Suppressor macrophage (primary cell): Measurements from ENCODE around the gene HCN2.

ENCODE experiments used
- DNase-seq, 4 experiments: peaks; one replicate each; pipeline ENCODE4 v3.0.0-alpha.2; 2020 to 2022

The HCN2 gene

DNA sequence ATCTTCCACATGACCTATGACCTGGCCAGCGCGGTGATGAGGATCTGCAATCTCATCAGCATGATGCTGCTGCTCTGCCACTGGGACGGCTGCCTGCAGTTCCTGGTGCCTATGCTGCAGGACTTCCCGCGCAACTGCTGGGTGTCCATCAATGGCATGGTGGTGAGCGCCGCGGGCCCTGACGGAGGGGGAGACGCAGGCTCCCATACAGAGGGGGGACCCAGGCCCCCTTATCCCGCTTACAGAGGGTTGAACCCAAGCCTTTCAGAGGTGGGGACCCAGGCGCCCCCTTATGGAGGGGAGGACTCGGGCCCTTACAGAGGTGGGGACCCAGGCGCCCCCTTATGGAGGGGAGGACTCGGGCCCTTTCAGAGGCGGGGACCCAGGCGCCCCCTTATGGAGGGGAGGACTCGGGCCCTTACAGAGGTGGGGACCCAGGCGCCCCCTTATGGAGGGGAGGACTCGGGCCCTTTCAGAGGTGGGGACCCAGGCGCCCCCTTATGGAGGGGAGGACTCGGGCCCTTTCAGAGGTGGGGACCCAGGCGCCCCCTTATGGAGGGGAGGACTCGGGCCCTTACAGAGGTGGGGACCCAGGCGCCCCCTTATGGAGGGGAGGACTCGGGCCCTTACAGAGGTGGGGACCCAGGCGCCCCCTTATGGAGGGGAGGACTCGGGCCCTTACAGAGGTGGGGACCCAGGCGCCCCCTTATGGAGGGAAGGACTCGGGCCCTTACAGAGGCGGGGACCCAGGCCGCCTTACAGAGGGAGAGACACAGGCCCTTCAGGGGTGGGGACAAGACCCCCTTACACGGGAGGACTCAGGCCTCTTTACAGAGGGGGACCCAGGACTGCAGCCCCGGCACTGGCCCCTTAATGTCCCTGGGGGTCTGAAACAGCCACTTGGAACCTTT, 15.6 kb downstream of the HCN2 start:
- peak in 1 of 4 experiments; percentile 16 for DNase-seq

DNA sequence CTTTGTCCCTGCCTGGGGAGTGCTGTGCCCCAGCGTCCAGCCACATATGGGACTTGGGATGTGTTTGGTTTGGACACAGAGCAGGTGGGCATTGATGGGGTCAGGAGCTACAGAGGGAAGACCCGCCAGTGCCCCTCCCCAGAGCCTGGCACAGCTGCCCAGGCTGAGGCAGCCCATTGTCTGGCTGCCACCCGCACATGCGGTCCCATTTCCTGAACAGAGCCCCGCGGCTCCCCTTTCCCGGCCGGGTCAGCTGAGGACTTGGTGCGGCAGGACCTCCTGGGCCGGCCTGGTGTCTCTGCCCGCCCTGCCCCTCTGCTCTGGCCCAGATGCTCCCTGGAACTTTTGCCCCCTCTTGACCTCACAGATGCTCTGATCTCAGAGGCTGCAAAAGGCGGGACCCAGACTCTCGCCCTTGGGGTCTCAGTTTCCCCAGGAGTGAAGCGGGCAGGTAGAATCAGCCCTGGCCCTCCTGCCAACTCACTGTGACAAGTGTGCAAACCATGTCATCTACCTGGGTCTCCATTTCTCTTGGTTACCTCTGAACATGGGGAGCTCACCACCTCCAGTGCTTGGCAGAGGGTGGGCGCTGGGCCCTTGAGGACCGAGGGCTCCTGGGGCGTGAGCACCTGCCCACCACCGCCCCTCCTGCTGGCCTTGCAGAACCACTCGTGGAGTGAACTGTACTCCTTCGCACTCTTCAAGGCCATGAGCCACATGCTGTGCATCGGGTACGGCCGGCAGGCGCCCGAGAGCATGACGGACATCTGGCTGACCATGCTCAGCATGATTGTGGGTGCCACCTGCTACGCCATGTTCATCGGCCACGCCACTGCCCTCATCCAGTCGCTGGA, 17.8 kb downstream of the HCN2 start:
- DNase-seq = no peak

DNA sequence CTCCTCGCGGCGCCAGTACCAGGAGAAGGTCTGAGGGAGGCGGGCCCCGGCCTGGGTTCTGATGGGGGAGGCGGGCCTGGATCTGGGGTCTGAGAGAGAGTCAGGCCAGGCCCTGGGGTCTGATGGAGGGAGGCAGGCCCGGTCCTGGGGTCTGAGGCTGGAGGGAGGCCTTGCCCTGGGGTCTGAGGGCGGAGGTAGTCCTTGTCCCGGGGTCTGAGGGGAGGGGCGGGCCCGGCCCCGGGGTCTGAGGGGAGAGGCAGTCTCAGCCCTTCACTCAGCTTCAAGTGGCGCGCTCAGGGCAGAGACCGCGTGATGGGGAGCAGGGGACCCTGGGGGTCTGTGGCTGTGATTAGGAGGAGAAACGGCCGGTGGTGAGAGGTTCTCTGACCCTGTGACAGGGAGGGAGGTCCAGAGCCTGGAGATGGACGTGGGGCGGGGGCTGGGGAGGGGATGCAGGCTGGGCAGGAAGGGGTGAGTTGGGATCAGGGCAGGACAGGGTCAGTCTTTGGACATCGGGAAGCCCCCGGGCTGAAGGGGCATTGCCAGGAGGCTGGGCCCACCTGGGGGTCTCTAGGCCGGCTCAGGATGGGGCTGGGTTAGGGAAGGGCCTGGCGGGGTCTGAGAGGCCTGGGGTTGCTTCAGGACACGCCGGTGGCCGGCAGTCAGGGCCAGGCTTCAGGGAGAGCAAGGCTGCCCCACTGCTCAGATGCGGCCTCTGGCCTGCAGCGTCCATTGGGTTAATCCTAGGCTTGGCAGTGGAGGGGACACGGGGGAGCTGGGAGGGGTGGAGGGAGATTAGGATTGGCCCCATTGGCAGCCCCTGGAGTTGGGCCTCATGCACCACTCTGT, 18.7 kb downstream of the HCN2 start:
- DNase-seq = no peak

DNA sequence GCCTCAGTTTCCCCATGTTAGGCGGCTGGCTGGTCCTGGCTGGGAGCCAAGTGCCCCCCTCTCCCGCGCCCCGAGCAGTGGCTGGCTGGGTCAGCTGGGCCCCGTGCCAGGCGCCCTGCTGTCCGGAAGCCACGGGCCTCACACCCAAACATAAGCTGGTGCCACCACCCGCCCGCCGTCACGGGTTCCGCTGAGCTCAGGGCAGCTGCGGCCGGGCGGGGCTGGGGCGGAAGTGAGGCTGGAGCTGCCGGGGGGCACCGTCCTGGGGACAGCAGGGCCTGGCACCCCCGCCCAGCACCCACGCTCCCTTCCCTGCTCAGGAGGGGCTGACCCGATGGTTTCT, 19.3 kb downstream of the HCN2 start:
- peak; percentile 72 to 88 (median 80) for DNase-seq

DNA sequence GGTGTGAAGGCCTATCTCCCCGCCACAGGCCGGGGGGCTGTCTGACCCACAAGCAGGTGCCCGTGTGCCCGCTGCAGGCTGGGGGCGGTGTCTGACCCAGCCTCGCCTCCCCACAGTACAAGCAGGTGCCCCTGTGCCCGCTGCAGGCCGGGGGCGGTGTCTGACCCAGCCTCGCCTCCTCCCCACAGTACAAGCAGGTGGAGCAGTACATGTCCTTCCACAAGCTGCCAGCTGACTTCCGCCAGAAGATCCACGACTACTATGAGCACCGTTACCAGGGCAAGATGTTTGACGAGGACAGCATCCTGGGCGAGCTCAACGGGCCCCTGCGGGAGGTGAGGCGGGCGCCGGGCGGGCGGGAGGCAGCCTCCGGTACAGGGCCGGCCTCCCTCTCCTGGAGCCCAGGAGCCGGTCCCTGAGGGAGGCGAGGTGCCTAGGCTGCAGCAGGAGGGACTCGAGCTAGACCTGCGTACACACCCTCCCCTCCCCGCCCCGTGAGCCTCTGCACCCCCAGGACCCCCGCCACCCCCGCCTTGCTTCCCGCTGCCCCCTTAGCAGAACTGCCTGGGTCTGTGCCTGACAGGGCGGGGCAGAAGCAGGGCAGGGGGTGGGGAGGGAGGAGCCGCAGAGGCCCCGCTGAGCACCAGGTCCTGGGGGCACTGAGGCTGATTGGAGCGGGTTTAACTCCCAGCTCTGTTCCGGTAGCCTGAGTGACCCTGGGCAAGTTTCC, 20.6 kb downstream of the HCN2 start:
- DNase-seq = no peak

DNA sequence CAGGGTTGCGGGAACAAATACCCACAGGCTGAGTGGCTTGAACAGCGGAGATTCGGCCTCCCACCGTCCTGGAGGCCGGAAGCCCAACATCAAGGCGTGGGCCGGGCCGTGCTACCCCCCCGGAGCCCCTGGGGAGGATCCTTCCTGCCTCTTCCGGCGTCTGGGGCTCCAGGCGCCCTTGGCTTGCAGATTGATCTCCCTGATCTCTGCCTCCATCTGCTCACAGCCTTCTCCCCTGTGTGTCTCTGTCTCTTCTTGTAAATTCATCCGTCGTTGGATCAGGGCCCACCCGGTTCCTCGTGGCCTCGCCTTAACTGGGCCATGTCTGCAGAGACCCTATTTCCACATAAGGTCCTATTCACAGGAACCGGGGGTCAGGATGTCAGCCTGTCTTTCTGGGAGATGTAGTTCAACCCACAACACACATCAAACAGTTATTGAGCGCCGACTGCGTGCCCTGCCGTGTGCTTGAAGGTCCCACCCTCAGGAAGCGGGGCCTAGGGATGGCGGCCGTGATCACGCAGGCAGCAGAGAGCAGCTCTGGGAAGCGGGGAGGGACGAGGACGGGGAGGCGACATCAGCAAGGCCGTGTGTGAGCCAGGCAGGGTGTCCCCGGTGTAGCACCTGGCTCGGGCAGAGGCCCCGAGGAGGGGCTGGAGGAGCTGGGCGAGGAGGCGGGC, 21.3 kb downstream of the HCN2 start:
- peak in 3 of 4 experiments; percentile 29 to 59 (median 52) for DNase-seq

DNA sequence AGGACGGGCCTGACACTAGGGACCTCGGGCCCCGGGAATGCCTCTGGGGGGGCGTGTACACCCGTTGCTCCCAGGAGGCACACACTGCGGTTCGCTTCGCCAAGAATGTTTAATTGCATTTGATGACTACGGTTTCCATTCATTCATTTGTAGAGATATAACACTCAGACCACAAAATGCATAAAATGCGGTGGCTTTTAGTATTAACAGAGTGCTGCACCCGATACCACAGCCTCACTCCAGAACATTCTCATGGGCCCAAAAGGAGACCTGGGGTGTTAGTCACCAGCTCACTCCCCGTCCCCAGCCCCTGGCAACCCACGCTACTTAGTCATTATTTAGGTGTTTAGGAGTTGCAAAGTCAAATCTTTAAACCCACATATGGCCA, 21.8 kb downstream of the HCN2 start:
- DNase-seq = no peak

DNA sequence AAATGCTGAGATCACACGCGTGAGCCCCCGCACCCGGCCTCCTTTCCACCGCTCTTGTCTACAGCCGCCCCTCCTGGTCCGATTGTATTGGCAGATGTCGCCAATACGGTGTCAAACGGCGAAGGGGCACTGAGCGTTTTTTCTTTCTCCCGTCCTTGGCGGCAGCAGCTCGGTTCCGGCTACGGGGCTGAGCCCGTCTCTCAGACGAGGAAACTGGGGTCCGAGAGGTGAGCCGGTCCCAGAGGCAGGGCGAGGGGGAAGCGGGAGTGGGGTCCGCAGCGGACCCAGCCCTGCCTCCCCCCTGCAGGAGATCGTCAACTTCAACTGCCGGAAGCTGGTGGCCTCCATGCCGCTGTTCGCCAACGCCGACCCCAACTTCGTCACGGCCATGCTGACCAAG, 23.3 kb downstream of the HCN2 start:
- no peak for DNase-seq

DNA sequence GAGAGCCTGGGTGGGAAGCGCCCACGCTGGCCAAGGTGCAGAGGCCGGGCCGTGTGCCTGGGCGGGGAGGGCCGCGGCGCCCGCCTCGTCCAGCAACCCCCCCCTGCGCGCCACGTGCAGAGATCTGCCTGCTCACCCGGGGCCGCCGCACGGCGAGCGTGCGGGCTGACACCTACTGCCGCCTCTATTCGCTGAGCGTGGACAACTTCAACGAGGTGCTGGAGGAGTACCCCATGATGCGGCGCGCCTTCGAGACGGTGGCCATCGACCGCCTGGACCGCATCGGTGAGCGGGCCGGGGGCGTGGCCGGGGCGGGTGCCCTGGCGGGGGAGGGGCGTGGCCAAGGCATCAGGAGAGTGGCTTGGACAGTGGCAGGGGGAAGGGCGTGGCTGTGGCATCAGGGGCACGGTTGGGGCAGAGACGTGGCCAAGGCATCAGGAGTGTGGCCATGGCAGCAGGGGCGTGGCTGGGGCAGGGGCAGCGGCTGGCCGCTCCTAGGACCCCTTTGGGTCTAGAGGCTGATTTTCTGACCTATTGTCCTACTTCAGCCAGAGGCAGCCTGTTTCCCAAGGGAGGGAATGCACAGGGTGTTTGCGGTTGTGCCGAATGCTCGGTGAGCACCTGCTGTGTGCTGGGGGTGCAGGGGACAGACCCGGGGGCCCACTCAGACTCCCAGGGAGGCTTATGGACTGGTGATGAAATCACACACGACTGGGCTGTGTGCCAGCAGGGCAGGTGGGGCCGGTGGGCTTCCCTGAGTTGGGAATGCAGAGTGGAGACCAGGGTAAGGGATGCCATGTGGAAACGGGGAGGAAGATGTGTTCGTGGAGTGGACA, 24.3 kb downstream of the HCN2 start:
- no peak for DNase-seq

DNA sequence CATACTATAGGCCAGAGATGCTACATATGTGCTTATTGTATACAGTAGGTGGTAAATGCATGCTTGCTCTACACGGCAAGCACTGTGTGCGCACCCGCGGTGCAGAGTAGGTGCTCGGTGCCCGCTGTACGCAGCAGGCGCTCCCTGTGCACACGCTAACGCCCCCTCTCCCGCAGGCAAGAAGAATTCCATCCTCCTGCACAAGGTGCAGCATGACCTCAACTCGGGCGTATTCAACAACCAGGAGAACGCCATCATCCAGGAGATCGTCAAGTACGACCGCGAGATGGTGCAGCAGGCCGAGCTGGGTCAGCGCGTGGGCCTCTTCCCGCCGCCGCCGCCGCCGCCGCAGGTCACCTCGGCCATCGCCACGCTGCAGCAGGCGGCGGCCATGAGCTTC, 25.9 kb downstream of the HCN2 start:
- DNase-seq = peak in 3 of 4 experiments; percentile 36 to 70 (median 48)

DNA sequence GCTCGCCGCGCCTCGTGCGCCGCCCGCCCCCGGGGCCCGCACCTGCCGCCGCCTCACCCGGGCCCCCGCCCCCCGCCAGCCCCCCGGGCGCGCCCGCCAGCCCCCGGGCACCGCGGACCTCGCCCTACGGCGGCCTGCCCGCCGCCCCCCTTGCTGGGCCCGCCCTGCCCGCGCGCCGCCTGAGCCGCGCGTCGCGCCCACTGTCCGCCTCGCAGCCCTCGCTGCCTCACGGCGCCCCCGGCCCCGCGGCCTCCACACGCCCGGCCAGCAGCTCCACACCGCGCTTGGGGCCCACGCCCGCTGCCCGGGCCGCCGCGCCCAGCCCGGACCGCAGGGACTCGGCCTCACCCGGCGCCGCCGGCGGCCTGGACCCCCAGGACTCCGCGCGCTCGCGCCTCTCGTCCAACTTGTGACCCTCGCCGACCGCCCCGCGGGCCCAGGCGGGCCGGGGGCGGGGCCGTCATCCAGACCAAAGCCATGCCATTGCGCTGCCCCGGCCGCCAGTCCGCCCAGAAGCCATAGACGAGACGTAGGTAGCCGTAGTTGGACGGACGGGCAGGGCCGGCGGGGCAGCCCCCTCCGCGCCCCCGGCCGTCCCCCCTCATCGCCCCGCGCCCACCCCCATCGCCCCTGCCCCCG, 26.5 kb downstream of the HCN2 start:
- DNase-seq = no peak

DNA sequence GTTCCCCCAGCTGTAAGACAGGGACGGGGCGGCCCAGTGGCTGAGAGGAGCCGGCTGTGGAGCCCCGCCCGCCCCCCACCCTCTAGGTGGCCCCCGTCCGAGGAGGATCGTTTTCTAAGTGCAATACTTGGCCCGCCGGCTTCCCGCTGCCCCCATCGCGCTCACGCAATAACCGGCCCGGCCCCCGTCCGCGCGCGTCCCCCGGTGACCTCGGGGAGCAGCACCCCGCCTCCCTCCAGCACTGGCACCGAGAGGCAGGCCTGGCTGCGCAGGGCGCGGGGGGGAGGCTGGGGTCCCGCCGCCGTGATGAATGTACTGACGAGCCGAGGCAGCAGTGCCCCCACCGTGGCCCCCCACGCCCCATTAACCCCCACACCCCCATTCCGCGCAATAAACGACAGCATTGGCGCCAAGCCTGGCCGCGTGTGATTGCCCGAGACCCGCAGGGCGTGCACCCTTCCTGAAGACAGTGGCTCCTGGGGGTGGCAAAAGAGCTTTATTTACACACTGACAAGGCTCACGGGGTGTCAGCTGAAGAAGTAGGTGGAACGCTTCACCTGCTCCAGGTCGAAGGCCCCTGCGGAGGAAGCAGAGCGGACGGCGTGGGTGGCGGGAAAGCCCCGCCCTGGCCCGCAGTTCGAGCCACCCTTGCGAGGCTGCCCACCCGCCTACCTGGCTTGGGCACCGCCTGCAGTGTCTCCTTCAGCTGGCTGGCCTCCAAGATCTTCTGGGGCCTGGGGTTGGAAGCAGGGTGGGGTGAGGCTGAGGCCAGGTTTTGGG, 27.3 kb downstream of the HCN2 start:
- DNase-seq = no peak

DNA sequence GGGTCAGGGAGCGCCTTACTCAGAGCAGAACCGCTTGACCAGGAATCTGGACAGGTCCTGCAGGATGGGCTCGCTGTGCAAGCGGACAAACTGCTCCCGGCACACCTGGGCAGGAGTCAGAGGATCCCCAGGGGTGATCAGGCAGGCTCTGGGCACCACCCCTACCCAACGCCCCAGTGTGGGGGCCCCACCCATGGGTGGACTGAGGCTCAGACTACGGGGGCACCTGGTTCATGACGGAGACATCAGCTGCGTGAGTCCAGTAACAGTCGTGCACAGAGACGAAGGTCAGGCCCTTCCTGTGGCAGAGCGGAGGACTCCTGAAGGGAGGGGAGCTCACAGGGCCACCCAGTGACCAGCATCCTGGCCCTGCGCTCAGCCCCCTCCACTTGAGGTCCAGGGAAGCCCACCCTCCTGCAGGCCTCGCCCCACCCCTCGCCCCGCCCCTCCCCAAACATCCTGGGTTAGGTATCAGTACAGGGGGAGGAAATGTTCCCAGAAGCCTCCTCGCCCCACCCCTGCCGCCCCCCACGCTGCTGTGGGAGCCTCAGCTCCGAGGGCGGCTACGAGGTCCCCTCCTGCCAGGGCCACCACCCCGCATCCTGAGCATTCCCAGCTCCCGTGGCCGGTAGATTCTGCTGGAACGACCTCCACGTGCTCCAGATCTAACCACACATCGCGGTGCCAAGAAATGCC, 28.0 kb downstream of the HCN2 start:
- no peak for DNase-seq

DNA sequence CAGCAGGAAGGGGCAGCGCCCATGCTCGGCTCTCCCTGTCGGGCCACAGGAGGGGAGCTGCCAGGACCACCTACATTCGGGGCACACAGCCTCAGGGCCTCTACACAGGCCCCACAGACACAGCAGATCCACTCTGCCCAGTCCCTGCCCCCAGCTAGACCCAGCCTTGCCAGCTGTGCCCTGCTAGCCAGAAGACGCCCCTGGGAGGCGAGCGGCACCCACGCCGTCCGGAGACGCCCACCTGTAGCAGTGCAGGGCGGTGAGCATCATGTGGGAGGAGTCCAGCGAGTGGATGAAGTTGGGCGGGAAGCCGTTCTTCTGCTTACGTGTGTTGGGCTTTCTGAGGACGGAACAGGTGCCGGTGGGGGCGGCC, 28.6 kb downstream of the HCN2 start:
- DNase-seq = no peak

DNA sequence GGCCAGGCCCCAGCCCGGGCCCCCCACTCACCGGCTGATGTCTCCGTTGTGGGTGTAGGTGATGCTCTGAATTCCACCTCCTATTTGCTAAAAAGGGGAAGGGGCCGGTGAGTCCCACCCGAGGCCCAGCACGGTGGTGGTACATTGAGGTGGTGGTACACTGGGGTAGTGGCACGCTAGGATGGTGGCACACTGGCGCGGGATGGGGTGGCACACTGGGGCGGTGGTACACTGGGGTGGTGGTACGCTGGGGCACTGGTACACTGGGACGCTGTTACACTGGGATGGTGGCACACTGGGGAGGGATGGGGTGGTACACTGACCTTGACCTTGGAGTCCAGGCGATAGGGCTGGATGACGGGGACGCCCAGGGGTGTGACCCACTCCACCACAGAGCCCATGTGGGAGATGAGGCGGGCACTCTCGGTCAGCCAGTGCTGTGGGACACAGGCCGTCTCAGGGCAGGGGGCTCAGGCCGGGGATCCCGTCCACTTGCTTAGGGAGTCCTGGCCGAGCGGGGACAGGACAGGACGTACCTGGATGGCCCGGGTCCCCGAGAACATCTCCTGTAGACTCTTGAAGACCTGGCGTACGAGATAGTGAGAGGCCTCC, 29.1 kb downstream of the HCN2 start:
- DNase-seq = no peak

DNA sequence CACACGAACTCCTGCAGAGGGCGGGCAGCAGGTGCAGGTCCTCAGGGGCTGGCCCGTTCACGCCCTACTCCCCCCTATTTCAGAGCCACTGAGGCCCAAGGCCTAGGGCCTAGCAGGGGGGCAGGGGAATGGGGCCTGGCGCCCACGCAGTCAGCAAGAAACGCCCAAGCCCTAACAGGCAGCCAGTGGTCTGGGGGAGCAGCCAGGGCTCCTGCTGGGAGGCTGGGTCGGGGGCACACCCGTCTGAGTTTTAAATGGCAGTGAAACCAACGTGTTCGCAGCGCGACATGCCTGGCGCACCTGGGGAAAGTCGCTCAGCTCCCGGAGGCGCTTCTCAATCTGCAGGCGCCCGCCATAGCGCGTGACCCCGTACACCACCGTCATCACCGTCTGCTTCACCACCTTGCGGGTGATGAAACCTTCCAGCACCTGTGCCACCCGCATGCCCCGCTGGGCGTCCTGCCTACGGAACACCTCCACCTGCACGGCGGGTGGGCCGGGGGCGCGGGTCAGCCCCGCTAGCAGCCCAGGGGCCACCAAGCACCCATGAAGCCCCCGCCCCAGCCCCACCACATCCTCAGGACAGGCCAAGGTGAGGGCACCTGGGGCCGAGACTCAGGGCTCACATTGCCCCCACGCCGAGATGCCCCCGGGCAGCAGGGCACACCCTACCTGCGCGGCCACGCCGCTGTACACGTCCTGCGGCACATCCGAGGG, 29.8 kb downstream of the HCN2 start:
- no peak for DNase-seq

DNA sequence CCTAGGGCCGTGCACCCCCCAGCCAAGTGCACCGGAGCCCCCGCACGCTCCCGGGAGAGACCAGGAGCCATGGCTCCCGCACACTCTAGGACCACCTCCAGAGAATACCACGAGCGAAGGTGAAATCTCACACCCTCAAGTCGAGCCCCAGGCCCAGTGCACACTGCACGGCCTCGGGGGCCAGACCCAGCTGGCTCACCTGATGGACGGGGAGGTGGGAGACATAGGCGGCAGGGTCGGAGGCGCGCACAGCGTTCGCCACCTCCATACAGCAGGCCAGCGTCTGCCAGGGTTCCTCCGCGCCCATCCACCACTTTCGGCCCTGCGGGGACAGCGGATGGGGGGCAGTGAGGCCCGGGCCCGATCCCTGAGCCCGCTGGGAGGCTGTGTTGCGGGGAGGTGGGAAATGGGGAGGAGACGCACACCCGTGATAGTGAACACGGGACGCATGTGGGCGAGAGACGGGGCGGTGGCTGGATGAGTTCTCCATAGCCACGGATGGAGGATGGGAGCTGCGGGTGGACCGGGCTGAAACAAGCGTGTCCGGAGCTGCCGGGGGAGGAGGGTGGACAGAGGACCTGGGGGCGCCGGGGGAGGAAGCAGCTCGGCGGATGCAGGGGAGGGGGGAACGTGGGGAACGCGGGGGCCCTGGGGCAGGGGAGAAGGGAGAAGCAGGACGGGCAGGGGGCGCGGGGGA, 30.6 kb downstream of the HCN2 start:
- no peak for DNase-seq
